Raji (cell line): Measurements from ENCODE around the gene PAN3.

ENCODE experiments used
- POLR2A ChIP-seq: IDR thresholded peaks from 2 replicates; pipeline ENCODE4 v1.6.1; 2011; ENCODE audit warnings: low read depth, low read length, control low read depth; ENCODE audit not compliant: insufficient read depth

Gene PAN3

DNA sequence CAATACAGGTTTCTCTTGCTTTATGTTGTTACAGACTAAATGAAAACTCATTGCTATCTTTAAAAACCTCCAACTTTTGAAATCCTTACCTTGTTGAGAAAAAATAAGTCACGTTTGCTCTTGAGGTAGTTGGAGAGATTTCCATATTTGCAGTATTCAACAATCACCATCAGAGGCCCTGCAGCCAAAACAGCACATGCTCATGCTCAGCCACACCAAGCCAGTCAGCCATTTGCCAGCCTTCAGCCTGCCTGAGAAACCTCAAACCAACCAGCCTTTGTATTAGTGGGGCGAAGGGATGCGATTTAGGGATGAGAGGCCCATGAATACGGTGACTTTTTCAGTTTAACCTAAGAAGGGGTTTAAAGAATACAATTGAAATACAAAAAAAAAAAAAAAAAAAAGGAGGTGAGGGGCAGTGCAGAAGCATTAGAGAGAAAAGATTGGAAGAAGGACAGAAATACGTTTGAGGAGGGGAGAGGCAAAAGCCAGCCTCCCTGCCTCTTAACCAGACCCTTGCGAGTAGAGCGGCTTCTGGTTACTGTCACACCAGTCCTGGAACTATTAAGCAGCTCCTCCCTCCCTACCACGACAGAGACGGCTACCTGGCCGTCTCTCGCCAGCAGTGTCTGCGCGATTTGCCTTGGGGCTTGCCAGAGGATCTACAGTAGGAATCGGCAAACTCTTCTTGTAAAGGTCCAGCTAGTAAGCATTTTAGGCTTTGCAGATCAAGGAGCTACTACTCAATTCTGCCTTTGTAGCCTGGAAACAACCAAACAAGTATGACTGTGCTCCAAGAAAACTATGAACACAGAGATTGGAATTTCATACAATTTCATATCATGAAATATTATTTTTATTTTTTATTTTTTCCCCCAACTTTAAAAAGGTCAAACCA lies 189.3 kb downstream of the PAN3 start:
- TF ChIP-seq POLR2A = no peak

DNA sequence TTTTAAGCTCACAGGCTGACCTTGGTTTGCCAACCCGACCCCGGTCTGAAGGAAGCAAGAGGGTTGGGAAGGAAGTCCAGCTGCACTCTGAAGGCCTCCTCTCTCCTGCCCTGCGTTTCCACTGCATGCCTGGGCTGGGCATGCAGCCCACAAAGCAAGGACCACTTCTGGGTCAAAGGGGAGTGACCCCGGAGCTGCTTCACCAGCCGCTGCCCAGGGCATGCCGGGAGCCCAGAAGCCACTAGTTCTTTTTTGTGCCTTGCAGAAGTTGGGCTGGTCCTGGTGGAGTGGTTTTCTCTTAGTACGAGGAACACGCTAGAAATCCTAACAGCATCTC lies 189.9 kb downstream of the PAN3 start:
- TF ChIP-seq POLR2A = no peak

DNA sequence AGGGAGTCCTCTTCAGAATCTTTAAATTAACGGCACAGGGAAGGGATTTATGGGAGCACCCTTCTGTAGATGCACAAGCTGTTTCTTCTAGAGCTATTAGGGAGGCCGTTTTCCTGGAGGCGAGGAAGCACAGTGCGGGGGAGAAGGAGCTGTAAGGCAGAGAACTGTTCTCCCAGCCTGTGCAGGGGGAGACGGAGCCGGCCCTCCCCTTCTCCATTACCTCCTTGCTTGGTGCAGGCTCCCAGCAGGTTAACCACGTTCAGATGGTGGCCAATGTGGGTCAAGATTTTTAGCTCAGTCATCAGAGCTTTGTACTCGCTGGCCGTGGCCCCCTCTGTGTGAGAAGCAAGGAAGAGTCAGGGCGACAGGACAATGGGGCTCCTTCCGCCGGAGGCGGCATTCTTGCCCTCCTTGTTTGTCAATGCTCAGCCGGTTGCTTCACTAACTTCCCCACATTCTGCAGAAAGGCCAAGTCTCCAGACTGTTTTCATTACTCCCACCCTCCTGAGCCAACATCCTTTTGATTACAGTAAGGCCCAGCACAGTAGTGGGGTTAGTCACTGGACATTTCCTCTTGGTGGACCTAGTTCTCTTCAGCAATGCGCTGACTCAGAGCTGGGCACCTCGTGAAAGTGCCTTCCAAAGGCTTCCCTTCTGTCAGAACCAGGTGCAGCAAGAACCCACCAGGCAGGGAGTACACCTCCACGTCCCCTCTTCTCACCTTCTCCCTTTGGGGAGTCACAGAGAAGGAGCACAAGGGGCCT lies 191.2 kb downstream of the PAN3 start:
- no peak for TF ChIP-seq POLR2A

DNA sequence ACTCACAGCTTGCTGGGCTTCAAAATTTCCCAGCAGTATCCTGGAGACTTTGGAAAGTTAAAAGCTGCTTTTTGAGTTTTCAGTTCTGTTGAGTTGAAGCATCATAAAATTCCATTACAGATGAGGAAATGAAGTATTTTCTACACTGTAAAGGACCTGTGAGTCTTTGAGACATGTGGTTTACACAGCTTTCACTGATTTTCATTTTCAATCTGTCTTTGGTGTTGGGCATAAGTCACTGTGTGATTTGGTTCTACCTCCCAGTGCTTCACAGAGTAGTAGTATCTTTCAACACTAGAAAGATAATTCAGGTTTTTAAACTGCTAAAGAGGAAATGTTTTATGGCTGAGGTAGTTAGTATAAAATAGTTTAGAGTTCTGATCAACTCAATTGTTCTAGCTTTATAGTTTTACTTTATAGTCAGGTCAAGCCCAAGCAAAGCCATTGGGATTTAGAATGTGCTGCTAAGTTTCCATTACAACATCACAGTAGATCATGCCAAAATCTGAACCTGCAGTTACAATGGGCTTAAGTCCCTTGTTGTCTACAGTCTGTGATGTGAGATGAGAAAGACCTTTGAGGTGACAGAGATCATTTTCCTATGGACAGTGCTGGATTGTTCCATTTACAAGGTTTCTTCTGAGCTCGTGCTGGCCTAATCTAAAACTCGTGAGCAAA lies 195.0 kb downstream of the PAN3 start:
- no peak for TF ChIP-seq POLR2A

DNA sequence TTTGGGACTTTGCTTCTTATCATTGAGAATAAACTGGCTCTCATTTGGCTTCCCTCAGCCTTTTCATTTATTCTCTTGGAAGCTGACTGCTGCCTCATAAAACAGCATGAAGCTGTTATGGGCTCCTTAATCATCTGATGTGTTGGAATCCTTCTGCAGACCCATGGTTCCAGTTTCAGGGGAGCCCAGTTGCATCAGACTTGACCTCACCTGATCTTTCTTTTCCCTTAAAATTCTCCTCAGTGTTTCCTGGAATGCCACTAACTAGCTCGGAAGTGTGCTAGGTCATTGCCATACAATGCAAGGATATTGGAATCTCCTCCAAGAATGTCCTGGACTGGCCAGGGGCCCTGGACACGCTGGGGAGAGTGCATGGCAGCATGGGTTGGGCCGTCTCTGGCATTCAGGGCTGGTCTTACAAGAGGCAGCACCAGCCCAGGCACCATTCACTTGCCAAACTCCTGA lies 197.9 kb downstream of the PAN3 start:
- TF ChIP-seq POLR2A = no peak

DNA sequence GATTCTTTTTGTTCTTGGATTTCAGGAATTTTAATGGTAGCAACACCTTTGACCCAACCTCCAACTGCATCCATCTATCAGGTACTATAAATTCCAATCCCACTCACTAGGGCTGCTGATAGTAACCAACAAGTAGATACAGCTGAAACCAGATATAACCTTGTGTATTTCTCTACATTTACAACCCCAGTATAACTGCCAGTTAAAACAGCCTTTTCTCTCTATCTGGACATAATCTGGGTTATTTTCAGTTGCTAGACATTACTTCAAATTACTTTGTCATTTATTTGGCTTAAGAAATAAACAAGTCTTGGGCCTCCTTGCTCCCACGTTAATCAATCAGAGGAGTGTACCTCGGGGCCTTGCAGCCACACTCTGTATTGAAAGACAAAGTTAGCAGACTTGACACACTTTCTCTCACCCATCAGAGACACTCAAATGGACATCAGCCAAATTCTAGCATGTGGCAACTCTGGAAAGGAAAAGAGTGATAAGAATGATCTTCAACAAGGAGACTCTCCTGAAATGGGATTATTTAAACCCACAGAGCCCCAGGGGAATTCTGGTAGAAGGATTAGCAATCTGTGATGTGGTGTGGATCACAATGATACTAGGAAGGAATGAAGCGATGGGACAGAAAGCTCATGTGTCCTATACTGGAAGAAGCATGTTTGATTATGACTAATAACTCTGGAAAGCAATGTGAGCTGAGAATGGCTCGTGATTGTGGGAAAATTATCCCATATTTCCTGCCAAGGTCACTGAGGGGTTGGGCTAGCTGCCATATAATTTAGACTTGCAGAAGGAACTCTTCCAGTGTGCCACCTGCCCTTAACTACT lies 199.0 kb downstream of the PAN3 start:
- TF ChIP-seq POLR2A = no peak

DNA sequence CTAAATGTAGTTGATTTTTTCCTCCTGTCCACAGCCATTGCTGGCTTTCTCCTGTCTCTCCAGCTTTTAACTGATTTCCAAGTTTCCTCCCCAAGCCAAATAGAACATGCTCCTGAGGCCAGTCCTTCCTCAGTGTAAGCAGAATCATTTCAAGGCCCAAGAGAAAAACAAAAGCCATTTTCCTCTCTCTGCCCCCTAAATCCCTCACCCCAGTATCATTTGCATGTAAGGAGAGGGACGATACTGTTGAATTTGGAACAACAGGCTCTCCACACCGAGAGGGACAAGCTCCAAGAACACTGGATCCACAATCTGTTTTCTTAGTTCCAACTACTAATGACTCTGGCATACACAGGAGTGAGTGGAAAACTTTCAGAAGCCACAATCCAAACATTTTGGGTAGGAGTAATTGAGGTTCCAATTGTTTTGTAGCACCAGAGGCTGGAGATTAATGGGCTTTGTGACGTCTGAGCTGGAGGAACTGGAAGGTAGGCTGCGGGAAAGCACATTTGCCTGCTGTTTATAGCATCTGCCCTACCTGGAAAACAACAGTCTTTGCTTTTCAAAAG lies 199.7 kb downstream of the PAN3 start:
- no peak for TF ChIP-seq POLR2A

DNA sequence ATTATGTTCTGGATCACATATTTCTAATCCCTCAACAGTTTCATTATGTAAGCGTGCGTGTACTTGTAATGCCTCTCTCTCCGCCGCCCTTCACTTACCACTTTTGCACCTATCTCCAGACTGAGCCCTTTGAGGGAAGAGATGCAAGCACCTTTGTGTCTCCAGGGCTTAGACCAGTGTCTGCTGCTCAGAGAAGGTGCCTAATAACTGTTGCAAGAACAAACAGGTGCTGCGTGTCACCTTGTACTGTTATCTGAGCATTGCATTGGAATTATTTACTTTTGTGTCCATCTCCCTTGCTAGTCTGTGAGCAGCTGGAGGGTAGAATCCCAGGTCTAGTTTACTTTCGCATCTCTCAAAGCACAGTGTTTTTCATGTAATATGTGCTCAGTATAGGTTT lies 200.4 kb downstream of the PAN3 start:
- TF ChIP-seq POLR2A = no peak

DNA sequence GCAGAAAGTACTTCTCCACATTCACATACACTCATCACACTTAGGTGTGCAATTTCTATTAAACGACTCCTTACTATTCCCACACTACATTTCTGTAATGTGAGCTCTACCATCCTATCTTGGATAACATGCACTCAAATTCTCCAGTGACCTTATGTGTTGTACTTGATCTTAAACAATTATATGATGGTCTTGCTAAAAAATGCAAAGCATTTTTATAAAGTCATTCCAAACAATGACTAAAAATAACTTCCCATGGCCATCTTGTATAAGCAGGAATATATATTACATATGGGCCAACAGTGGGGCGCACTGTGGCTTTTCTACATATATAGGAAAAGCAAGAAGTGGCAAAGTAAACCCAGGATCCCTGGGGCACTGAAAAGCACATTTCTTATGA lies 201.1 kb downstream of the PAN3 start:
- TF ChIP-seq POLR2A = no peak

DNA sequence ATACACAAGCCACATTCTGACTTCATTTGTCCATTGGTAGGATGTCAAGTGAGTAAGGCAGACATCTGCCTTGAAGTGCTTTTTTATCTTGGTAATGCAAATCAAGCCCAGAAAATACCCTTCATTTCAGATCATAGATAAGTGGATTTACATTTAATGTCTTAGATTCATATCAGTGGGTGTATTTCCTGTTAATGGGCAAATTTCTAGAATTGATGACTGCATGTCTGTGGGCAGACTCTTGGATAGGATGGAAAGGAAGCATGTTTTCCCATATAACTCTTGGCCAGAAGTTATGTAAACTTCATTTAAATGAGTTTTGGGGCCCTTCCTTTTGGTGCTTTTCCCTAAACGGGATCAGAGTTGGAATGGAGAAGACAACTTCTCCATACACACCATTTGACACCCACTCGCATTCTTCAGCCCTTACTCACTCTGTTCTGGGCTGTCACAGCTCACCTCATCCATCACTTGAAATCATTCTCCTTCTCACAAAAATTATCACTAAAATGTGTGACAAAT lies 202.0 kb downstream of the PAN3 start:
- TF ChIP-seq POLR2A = no peak

DNA sequence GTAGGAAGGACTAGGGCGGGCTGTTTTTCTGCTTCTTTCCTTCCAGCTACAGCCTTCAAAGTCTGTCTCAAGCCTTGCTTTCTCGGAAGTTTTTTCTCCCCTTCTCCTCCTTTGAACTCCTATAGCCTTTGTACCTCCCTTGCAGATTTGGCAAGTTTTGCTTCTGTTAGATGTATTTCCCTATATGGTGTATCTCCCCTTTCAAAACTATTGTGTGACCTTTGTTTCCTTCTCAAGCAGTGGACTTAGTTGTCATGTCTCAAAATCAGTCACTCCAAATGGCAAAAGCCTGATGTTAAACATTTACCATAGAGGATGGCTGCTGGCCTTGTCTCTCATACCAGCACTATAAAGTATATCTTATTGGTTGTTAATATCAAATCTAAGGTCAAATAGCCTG lies 203.9 kb downstream of the PAN3 start:
- TF ChIP-seq POLR2A = no peak

DNA sequence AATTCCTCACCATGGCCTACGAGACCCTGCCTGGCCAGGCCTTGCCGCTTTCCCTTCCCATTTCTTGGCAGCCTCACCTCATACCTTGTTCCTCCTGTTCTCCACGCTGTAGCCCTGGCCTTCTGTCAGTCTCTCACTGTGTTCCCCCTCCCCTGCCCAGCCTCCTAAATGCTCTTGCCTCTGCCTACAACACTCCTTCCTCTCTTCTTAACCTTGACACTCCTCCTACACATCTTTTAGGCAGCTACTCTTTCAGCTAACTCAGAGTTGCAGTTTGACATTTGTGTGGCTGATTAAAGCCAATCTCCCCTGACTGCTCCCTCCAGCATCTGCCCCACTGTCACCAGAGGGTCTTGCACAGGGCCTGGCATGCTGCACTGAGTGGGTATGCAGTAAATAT lies 205.8 kb downstream of the PAN3 start:
- TF ChIP-seq POLR2A = no peak
